Transverse colon (tissue), 4 donors: Measurements from ENCODE around the gene UMODL1. TPM values are rescaled to one million over a fixed set of nuclear protein-coding genes. Genes with fewer than 3 reads are reported as not detected.

Source experiments
- DNase-seq: peaks from one replicate; pipeline ENCODE4 v3.0.0-alpha.2; 2019
- H3K27ac ChIP-seq, 4 donors: fragments of 200-600 bp; sonication (generic); 2 replicates each; pipeline ENCODE4 v1.5.1; 2016 to 2018; ENCODE audit warnings: inconsistent platforms in 4 of 4
- H3K27me3 ChIP-seq: fragments of 200-600 bp; sonication (generic); 2 replicates; pipeline ENCODE4 v1.5.1; 2017; ENCODE audit warnings: inconsistent platforms
- H3K36me3 ChIP-seq, 4 donors: fragments of 200-600 bp; sonication (generic); 2 replicates each; pipeline ENCODE4 v1.5.1; 2017 to 2019; ENCODE audit warnings: inconsistent platforms in 4 of 4
- H3K4me1 ChIP-seq, 4 donors: fragments of 200-600 bp; sonication (generic); 2 replicates each; pipeline ENCODE4 v1.5.1; 2017 to 2020; ENCODE audit warnings: inconsistent platforms in 4 of 4
- H3K4me3 ChIP-seq, 4 donors: fragments of 200-600 bp; sonication (generic); 1 replicate in 1 of 4; 2 replicates in 3 of 4; pipeline versions ENCODE4 v1.5.1 to v1.6.1; 2017 to 2019; ENCODE audit warnings: inconsistent platforms in 4 of 4
- H3K9me3 ChIP-seq, 2 donors: fragments of 200-600 bp; sonication (generic); 2 replicates each; pipeline ENCODE4 v1.5.1; 2017 to 2019; ENCODE audit warnings: inconsistent platforms in 2 of 2
- EP300 ChIP-seq: sonication (generic); formaldehyde crosslinking; IDR thresholded peaks from one replicate; pipeline ENCODE4 v1.6.1; 2017; ENCODE audit warnings: antibody characterized with exemption, low read depth
- POLR2A ChIP-seq: fragments of 450-650 bp; IDR thresholded peaks from one replicate; pipeline ENCODE4 v1.6.1; 2016; ENCODE audit warnings: antibody characterized with exemption, mild to moderate bottlenecking, moderate library complexity
- POLR2AphosphoS5 ChIP-seq, 3 donors: sonication (generic); formaldehyde crosslinking; IDR thresholded peaks; one replicate each; pipeline ENCODE4 v1.6.1; 2016; ENCODE audit warnings: antibody characterized with exemption in 3 of 3
- WGBS, 2 donors: methylation state at CpG; one replicate each; pipeline ENCODE4 v1.1.5; 2018; ENCODE audit warnings: low coverage in 1 of 2; 5-methylcytosine and 5-hydroxymethylcytosine counted together
- in situ Hi-C, 4 donors: fragments of 200-750 bp; cut with MboI; loops; one replicate each; pipeline versions ENCODE4 v1.15.0 to v1.15.1; 2017; ENCODE audit warnings: low sequenced_read_pairs in 3 of 4, low pct_ligation_motif_present in 1 of 4, low pct_unique_long_range_greater_than_20kb in 1 of 4
- intact Hi-C: fragments of 100-400 bp; cut with DNase I; formaldehyde crosslinking; loops from one replicate; pipeline ENCODE4 v1.15.1; 2023; ENCODE audit warnings: low total_unique reads
- total RNA-seq, 4 donors: library from RNA; depleted of rRNA; stranded (reverse); fragments of >200 nt; gene quantifications; one replicate each; pipeline ENCODE4 v1.1.0, GENCODE V29; 2016
- TF ChIP-seq, protein P1 (sequence below), 5 experiments: fragments of 200-600 bp in 3 of 5; fragments of 450-650 bp in 2 of 5; sonication (generic) in 3 of 5; IDR thresholded peaks; 1 replicate in 2 of 5; 2 replicates in 3 of 5; pipeline ENCODE4 v1.5.1; 2016 to 2017; ENCODE audit warnings: antibody characterized with exemption in 5 of 5, inconsistent platforms in 3 of 5, mild to moderate bottlenecking in 2 of 5, moderate library complexity in 1 of 5

Gene UMODL1
- total RNA-seq, 4 donors from 2014 or later = 0.16 to 3.2 (median 0.68) TPM; not detected in 1

DNA sequence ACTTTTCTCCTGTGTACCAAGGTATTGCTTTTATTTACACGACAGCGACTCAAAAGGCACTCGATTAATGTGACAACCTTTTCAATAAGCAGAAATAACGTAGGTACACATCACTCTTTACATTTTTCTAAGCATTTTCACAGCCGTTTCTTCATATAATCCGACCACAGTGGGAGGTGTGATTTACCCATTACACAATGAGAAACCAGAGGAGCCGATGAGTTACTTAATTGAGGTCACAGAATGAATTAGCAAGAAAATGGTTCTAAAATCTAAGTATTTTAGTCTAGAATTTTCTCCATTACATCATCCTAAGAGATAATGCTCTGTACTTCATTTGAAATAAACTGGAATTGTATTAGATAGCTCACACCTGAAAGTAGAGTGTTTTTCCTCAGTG is 71.5 kb downstream of the UMODL1 start:
- TF ChIP-seq POLR2AphosphoS5 (IDR thresholded peaks at IDR 0.05) (no peak), EP300 (no peak), POLR2A (no peak)
- TF ChIP-seq, protein P1, sequence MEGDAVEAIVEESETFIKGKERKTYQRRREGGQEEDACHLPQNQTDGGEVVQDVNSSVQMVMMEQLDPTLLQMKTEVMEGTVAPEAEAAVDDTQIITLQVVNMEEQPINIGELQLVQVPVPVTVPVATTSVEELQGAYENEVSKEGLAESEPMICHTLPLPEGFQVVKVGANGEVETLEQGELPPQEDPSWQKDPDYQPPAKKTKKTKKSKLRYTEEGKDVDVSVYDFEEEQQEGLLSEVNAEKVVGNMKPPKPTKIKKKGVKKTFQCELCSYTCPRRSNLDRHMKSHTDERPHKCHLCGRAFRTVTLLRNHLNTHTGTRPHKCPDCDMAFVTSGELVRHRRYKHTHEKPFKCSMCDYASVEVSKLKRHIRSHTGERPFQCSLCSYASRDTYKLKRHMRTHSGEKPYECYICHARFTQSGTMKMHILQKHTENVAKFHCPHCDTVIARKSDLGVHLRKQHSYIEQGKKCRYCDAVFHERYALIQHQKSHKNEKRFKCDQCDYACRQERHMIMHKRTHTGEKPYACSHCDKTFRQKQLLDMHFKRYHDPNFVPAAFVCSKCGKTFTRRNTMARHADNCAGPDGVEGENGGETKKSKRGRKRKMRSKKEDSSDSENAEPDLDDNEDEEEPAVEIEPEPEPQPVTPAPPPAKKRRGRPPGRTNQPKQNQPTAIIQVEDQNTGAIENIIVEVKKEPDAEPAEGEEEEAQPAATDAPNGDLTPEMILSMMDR (IDR thresholded peaks at IDR 0.05) = no peak
- Histone ChIP-seq H3K27ac (no peak overlapping the region), H3K4me1 (peaks cover 0 to 10% (median 4%) of the 10 kb centered on the region in 4 donors), H3K9me3 (no peaks in the 10 kb centered on the region), H3K4me3 (no peak overlapping the region), H3K27me3 (no peaks in the 10 kb centered on the region), H3K36me3 (no peaks in the 10 kb centered on the region)
- no peak for DNase-seq
- in situ Hi-C loops = loop anchor here in 2 of 4 donors (10.0 kb wide), 2 partner anchors 122 to 302 kb away; no protein-coding TSS in a partner anchor
- intact Hi-C loops = no loop called here
- 75 to 80% methylated on average over 6 to 7 of the region's 7 CpGs for WGBS, 2 donors

DNA sequence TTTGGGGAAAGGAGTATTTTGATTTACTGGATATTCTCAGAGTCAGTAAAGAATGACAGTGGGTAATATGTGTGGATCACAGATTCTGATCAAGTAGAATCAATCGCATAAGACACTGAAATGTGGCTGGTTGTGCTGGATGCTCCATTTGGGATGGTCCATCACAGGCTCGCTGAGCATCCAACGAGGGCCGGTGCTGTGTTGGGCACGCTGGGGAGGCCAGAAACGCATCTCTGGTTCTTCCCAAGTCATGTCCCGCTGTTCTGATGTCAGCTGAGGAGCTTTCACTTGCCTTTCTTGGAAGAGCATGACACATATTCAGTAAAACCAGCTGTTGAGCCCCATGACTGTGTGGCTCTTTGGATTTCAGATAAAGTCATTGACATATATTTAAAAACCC is 72.0 kb downstream of the UMODL1 start:
- no peak overlapping the region for H3K4me3 ChIP-seq
- no peak for DNase-seq
- H3K27me3 ChIP-seq = no peaks in the 10 kb centered on the region
- no peak for TF ChIP-seq POLR2AphosphoS5 (IDR thresholded peaks at IDR 0.05)
- TF ChIP-seq, protein P1 (IDR thresholded peaks at IDR 0.05) = no peak
- TF ChIP-seq POLR2A = no peak
- no peak for TF ChIP-seq EP300
- H3K36me3 ChIP-seq = no peaks in the 10 kb centered on the region
- peaks cover 0 to 10% (median 4%) of the 10 kb centered on the region in 4 donors for H3K4me1 ChIP-seq
- intact Hi-C loops = no loop called here
- WGBS, 2 donors = 84 to 92% methylated on average over 6 to 7 of the region's 7 CpGs
- H3K9me3 ChIP-seq = no peaks in the 10 kb centered on the region
- in situ Hi-C loops = loop anchor here in 2 of 4 donors (10.0 kb wide), 2 partner anchors 122 to 302 kb away; no protein-coding TSS in a partner anchor
- no peak overlapping the region for H3K27ac ChIP-seq

DNA sequence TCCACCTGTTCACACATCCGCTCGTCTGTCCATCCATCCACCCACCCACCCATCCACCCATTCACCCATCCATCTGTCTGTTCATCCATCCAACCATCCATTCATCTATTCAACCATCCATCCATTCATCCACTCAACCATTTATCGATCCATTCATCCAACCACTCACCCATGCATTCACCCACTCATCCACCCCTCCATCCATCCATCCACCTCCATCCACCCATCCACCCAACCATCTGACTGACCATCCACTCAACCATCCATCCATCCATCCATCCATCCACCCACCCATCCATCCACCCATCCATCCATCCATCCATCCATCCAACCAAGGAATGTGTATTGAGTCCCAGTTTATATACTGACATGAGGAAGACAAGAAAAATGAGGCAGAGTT is 73.1 kb downstream of the UMODL1 start:
- TF ChIP-seq POLR2AphosphoS5 (IDR thresholded peaks at IDR 0.05) (no peak), EP300 (no peak), POLR2A (no peak)
- TF ChIP-seq, protein P1 (IDR thresholded peaks at IDR 0.05) = no peak
- DNase-seq = no peak
- no peaks in the 10 kb centered on the region for H3K36me3 ChIP-seq
- H3K27ac ChIP-seq = no peak overlapping the region
- WGBS, 2 donors = 97 to 100% methylated on average over 3 of the region's 3 CpGs
- H3K27me3 ChIP-seq = no peaks in the 10 kb centered on the region
- peaks cover 0 to 10% (median 4%) of the 10 kb centered on the region in 4 donors for H3K4me1 ChIP-seq
- intact Hi-C loops = no loop called here
- in situ Hi-C loops = loop anchor here in 2 of 4 donors (10.0 kb wide), 2 partner anchors 121 to 301 kb away; no protein-coding TSS in a partner anchor
- no peaks in the 10 kb centered on the region for H3K9me3 ChIP-seq
- no peak overlapping the region for H3K4me3 ChIP-seq

DNA sequence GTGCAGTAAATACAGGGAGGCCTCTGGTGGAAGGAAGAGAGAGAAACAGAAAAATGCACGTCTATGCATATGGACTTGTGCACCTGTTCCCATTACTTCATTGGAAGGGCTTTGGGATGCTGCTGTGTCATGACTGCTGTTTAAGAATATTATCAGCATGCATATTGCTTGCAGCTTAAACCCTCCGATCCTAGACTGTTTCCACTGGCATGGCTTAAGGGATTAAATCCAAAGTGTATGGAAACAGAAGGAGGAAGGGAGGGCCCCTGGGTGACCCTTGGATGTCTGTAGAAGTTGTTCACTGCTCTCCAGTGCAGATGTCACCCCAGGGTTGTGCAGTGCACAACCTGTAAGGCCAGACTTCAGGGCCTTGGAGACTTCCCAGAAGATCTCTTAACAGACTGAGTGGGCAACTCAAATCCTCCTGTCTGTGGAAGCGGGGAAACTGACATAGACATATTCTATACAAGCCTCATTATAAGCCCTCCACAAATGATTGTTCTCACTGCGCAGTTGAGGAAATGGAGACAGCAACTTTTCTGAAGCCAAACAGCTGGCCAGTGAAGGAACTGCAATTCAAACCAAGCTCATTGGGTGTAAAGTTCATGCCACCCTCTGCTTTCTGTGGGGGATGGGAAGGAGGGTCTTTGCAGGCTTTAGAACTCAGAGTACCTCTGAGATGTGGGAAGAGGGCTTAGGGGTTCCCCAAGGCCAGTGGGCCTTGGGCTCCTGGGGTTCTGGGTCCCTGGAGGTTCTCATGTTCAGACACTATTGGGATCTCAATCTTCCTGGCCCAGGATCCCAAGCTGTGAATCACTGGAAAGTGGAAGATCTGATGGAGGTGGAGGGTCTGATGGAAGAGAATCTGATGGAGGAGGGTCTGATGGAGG is 73.8 kb downstream of the UMODL1 start:
- TF ChIP-seq, protein P1 (IDR thresholded peaks at IDR 0.05) = no peak
- TF ChIP-seq POLR2AphosphoS5 (IDR thresholded peaks at IDR 0.05) (no peak), POLR2A (no peak), EP300 (no peak)
- Histone ChIP-seq H3K27ac (no peak overlapping the region), H3K36me3 (no peaks in the 10 kb centered on the region), H3K9me3 (no peaks in the 10 kb centered on the region), H3K4me3 (no peak overlapping the region), H3K27me3 (no peaks in the 10 kb centered on the region), H3K4me1 (peaks cover 0 to 10% (median 4%) of the 10 kb centered on the region in 4 donors)
- WGBS, 2 donors = 20 to 66% methylated on average over 1 to 4 of the region's 4 CpGs
- intact Hi-C loops (loop anchor here (5.0 kb wide), 1 partner anchor 112 kb away; no protein-coding TSS in a partner anchor), in situ Hi-C loops (loop anchor here in 3 of 4 donors (5.0 to 10.0 kb wide), 3 partner anchors 112 to 300 kb away; no protein-coding TSS in a partner anchor)
- DNase-seq = no peak
